Heart left ventricle (tissue), 13 donors: Measurements from ENCODE around the gene C8A.

ENCODE experiments used
- CTCF ChIP-seq, 12 donors: fragments of 200-600 bp; sonication (generic) in 4 of 12; IDR thresholded peaks; one replicate each; pipeline versions ENCODE4 v1.5.0 to v1.8.0; 2018 to 2022; ENCODE audit warnings: antibody characterized with exemption in 12 of 12, mild to moderate bottlenecking in 5 of 12
- POLR2A ChIP-seq, 2 donors: fragments of 450-650 bp; IDR thresholded peaks; one replicate each; pipeline ENCODE4 v1.6.1; 2017; ENCODE audit warnings: antibody characterized with exemption in 2 of 2, mild to moderate bottlenecking in 2 of 2, moderate library complexity in 2 of 2
- donor health status: ischemic (EF 13 %, LVEDD 7.1; RV severe dilation, severe dysfunction).
- donor health status: DM: no; HTN: yes; CAD: no.
- donor health status: DM: no; HTN: no; CAD: no.
- donor health status: ischemic (EF 25% LVEDD 6.9; RV normal size, moderate dysfunction).
- donor health status: ischemic (EF 25% LVEDD 5.7; RV mildly dilated, moderate dysfunction).
- donor health status: ischemic (EF 35%, LVEDD 5.7; RV mildly dilated, moderate dysfunction).
- donor health status: nonischemic (EF 11% LVEDD 7.7; RV severe dilation, severe dysfunction).
- donor health status: DM: yes; HTN: yes; CAD: no.
- donor health status: PGD.
- donor health status: ischemic (EF 29% LVEDD 5.4; RV normal size, mild dysfunction).
- donor health status: nonischemic (EF 23%, LVEDD 6.1; RV moderate dilation, normal function).

- TF ChIP-seq CTCF (IDR thresholded peaks at IDR 0.05) (no peak), POLR2A (IDR thresholded peaks at IDR 0.05) (no peak)
Observed at GRCh38 chr1:56948403-56949023, 93.9 kb downstream of the C8A start.
